NCI-H146 treated with DMSO at 0.1 percent for 48 hours (cell line): ENCODE results near the gene ELOB.
"Not testable (repeated sequence)": the region's sequence is repeated elsewhere in the genome, so short reads cannot be mapped to it uniquely, and the experiment has no call there.

ENCODE experiments used
- DNase-seq: peaks from one replicate; lab custom pipeline; 2025; ENCODE audit not compliant: unreplicated experiment; lab: John Stamatoyannopoulos, UW

Gene ELOB

DNA sequence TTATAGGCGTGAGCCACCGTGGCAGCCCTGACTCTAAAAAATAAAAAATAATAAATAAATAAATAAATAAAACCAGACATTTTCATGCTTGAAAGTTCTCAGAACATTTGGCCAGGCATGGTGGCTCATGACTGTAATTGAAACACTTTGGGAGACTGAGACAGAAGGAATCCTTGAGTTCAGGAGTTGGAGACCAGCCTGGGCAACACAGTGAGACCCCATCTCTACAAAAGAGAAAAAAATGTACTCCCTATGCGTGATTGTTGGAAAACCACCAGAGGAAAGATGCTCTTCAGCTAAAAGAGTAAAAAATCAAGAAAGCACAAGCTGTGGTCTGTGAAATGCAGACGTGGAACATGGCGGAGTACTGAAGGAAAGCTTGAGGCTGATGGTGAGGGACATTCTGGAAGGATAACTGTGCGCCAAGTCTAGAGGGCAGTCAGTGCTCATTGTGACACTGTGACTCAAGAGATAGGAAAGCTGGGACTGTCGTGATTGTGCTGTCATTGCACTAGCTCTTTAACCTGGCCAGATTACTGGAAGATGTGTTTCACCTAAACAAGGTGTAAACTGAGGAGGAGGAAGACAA, 52.9 kb downstream of the ELOB start:
- no peak for DNase-seq

- not testable (repeated sequence) for DNase-seq
Measured at GRCh38 chr16:2721634-2722173, 55.4 kb downstream of the ELOB start.
